Left hindlimb (tissue), 1 donor: ENCODE results near the gene ZNF526.
A peak's percentile ranks its signal among the peaks of the same experiment; 100 is the strongest.

ENCODE experiments used
- DNase-seq: peaks from one replicate; pipeline ENCODE4 v3.0.0-alpha.2; 2018

Gene ZNF526

GRCh38 chr19:42219812-42220750, at the start of gene ZNF526:
Gene ZNF526 (plus strand): TSS chr19:42220312. CDS start chr19:42224404, 4,092 bp downstream.
- DNase-seq, result peak; percentile 98

- no peak for DNase-seq
Measured at GRCh38 chr19:42170715-42171114, 49.4 kb upstream of the ZNF526 start.

- no peak for DNase-seq
Measured at GRCh38 chr19:42172261-42172660, 47.9 kb upstream of the ZNF526 start.

GRCh38 chr19:42173695-42174094, 46.4 kb upstream of the ZNF526 start:
- no peak for DNase-seq

- no peak for DNase-seq
Measured at GRCh38 chr19:42174188-42174587, 45.9 kb upstream of the ZNF526 start.

GRCh38 chr19:42174958-42175734, 45.0 kb upstream of the ZNF526 start:
- DNase-seq, result no peak

GRCh38 chr19:42175952-42176648, 44.0 kb upstream of the ZNF526 start:
- no peak for DNase-seq

GRCh38 chr19:42176649-42176989, 43.5 kb upstream of the ZNF526 start:
- no peak for DNase-seq

GRCh38 chr19:42176990-42177685, 43.0 kb upstream of the ZNF526 start:
- peak; percentile 84 for DNase-seq

- DNase-seq, result no peak
Measured at GRCh38 chr19:42177686-42178019, 42.5 kb upstream of the ZNF526 start.

- DNase-seq, result no peak
Measured at GRCh38 chr19:42178791-42179674, 41.1 kb upstream of the ZNF526 start.

- peak; percentile 69 for DNase-seq
Measured at GRCh38 chr19:42184401-42184861, 35.7 kb upstream of the ZNF526 start.

GRCh38 chr19:42185277-42185676, 34.8 kb upstream of the ZNF526 start:
- DNase-seq, result no peak

GRCh38 chr19:42188665-42189064, 31.4 kb upstream of the ZNF526 start:
- DNase-seq, result no peak

- no peak for DNase-seq
Measured at GRCh38 chr19:42189133-42189532, 31.0 kb upstream of the ZNF526 start.

GRCh38 chr19:42191330-42191729, 28.8 kb upstream of the ZNF526 start:
- no peak for DNase-seq

- no peak for DNase-seq
Measured at GRCh38 chr19:42191855-42192254, 28.3 kb upstream of the ZNF526 start.

- DNase-seq, result no peak
Measured at GRCh38 chr19:42193294-42193693, 26.8 kb upstream of the ZNF526 start.

GRCh38 chr19:42193706-42194105, 26.4 kb upstream of the ZNF526 start:
- no peak for DNase-seq

GRCh38 chr19:42196011-42197001, 23.8 kb upstream of the ZNF526 start:
- no peak for DNase-seq
